ENCODE results near the gene ANKRD37.

ANKRD37 gene

GRCh38 chr4:185369731-185370130 lies 26.9 kb upstream of the ANKRD37 start:
- no peak for TF ChIP-seq CREB5 (CRISPR knock-in tag; IDR thresholded peaks at IDR 0.05; ENCODE audit: low read depth)
- TF ChIP-seq TSHZ2 (CRISPR knock-in tag; IDR thresholded peaks at IDR 0.05) = no peak
- ATAC-seq = no peak

- TF ChIP-seq ZC3H10 (CRISPR knock-in tag; IDR thresholded peaks at IDR 0.05) (no peak), RARB (CRISPR knock-in tag; IDR thresholded peaks at IDR 0.05) (no peak), ESRRG (CRISPR knock-in tag; IDR thresholded peaks at IDR 0.05) (no peak), TOX (CRISPR knock-in tag; IDR thresholded peaks at IDR 0.05; ENCODE audit: borderline replicate concordance) (no peak), CSDC2 (CRISPR knock-in tag; IDR thresholded peaks at IDR 0.05) (no peak), CSRNP3 (CRISPR knock-in tag; IDR thresholded peaks at IDR 0.05) (no peak), PPARA (CRISPR knock-in tag; IDR thresholded peaks at IDR 0.05; ENCODE audit: borderline replicate concordance) (no peak), ARNTL (CRISPR knock-in tag; IDR thresholded peaks at IDR 0.05; ENCODE audit: borderline replicate concordance, low read depth) (no peak), ZFP3 (CRISPR knock-in tag; IDR thresholded peaks at IDR 0.05) (no peak), OSR1 (CRISPR knock-in tag; IDR thresholded peaks at IDR 0.05) (no peak), ZNF565 (CRISPR knock-in tag; conservative IDR thresholded peaks at IDR 0.05; ENCODE audit: low read depth) (no peak), POU6F1 (CRISPR knock-in tag; IDR thresholded peaks at IDR 0.05; ENCODE audit: borderline replicate concordance, low read depth) (no peak)
- no peak for ATAC-seq
Measured at GRCh38 chr4:185370268-185370949, 26.2 kb upstream of the ANKRD37 start.

- TF ChIP-seq BACH2 (CRISPR knock-in tag; IDR thresholded peaks at IDR 0.05; ENCODE audit: borderline replicate concordance) (no peak), ZFP30 (CRISPR knock-in tag; IDR thresholded peaks at IDR 0.05) (no peak), PPARA (CRISPR knock-in tag; IDR thresholded peaks at IDR 0.05; ENCODE audit: borderline replicate concordance) (no peak), CREB5 (CRISPR knock-in tag; IDR thresholded peaks at IDR 0.05; ENCODE audit: low read depth) (no peak), ZFP3 (CRISPR knock-in tag; IDR thresholded peaks at IDR 0.05) (no peak), SNAI2 (CRISPR knock-in tag; IDR thresholded peaks at IDR 0.05) (no peak), ZNF8 (CRISPR knock-in tag; IDR thresholded peaks at IDR 0.05) (no peak), ZNF565 (CRISPR knock-in tag; conservative IDR thresholded peaks at IDR 0.05; ENCODE audit: low read depth) (no peak), TSHZ2 (CRISPR knock-in tag; IDR thresholded peaks at IDR 0.05) (no peak)
- no peak for ATAC-seq
Measured at GRCh38 chr4:185371702-185372101, 24.9 kb upstream of the ANKRD37 start.
